HG03378 (cell line): ENCODE results near the gene RASSF5.

ENCODE experiments used
- ATAC-seq: cut with Tn5 transposase; IDR thresholded peaks from one replicate; pipeline ENCODE4 v1.9.1; 2021; ENCODE audit warnings: mild to moderate bottlenecking, moderate library complexity; ENCODE audit not compliant: unreplicated experiment

The RASSF5 gene

DNA sequence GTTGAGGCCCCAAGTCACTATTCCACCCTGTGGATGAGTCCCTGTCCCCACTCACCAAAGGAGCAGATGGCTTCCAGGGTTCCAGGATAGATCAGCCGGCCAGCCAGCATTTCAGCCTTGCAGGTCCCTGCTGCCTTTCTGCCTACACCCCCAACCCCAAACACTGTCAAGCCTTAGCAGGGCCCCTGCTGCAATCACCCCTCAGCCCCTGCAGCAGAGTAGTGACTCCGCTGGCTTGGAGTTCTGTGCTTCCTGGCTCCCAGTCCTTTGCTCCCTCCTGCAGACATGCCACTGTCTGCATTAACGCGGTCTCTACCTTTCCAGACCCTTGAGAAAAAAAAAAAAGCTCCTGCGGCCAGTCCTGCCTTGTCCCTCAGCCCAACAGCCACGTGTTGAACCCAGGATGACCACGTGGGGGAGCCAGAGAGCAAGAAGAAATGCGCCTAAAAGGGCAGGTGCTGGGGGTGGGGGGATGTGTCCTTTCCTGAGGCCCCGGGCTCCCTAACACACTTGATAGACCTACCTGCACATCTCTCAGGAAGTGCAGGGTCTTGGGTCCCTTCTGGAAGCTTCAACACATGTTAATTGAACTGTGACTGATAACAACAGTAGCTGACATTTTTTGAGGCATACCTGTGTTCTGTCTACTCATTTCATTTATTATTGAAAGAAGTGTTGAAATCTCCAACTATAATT, 37.4 kb downstream of the RASSF5 start:
- no peak for ATAC-seq

DNA sequence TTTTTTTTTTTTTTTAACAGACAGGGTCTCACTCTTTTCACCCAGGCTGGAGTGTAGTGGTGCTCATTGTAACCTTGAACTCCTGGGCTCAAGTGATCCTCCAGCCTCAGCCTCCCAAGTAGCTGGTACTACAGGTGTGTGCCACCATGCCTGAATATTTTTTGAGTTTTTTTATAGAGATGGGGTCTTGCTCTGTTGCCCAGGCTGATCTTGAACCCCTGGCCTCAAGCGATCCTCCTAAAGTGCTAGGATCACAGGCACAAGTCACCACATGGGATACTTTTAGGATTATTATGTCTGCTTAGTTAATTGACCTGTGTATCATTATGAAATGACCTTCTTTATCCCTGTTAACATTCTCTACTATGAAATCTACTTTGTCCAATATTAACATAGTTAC, 38.0 kb downstream of the RASSF5 start:
- ATAC-seq = no peak

DNA sequence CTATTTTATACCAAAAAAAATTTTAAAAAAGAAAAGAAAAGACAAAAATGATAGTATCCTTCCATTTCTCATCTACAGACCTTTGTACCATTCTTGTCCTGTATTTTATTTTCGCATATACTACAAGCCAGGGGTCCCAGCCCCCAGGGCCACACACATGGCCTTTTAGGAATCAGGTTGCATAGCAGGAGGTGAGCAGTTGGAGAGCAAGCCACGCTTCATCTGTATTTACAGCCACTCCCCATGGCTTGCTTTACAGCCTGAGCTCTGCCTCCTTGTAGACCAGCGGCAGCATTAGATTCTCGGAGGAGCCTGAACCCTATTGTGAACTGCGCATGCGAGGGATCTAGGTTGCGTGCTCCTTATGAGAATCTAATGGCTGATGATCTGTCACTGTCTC, 39.8 kb downstream of the RASSF5 start:
- ATAC-seq = no peak

DNA sequence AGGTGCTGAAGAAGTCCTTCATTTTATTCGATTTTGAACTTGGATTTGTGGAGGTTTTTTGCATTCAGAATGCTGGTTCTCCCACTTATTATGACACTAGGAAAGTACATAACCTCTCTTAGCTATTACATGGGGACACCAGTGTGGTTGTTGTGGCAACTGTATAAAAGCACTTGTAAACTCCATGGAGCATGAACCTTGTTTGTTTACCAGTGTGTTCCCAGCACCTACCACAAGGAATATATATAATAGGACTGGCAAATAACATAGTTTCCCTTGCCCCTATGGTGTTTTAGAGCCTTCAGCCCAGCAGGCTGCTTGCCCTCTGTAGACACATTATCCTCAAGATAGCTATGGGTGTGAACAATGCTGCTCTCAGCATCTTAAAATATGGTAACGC, 43.1 kb downstream of the RASSF5 start:
- no peak for ATAC-seq

DNA sequence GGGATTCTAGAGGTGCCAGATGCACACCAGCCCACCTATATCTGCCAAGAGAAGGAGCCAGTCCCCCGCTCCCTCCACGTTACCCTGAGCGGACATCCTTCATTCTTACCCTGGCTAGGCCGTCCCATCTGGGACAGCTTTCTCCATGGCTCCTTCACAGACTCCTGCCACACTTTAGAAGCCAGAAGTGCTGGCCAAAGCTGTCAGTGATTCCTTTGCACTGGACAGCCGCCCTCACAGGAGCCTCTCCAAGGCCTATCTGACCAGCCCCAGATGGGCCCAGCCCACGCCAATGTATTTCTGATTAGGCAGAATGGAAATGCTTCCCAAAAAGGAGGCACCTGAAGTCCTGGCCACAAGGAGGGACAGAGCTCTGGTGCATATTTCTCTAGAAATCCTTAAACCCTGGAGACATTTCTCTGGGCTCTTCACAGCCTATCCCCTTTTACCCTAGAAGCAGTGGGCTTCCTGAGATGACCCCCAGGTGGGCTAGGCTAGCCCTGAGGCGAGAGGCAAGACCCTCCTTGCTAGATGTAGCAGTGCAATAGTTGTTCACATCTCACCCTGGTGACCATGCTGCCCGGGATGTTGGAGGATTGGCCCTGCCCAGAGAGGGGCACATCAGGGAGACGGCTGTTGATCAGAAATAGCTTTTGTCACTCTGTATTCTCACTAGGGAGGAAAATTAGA, 44.1 kb downstream of the RASSF5 start:
- no peak for ATAC-seq

DNA sequence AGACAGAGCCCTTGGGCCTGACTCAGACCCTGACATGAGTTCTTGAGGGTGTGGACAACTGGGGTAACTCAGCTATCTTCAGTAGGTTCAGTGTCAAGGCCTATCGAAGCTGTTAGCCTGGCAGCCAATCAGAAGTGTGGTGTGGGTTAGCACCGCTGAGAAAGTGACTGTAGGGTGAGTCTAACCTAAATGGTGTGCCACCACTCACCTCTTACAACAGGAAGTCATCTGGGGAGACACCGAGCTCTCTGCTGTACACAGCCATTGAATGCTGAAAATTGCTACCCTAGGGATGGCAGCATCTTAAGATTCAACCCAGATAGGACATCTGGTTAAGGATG, 44.6 kb downstream of the RASSF5 start:
- ATAC-seq = no peak

DNA sequence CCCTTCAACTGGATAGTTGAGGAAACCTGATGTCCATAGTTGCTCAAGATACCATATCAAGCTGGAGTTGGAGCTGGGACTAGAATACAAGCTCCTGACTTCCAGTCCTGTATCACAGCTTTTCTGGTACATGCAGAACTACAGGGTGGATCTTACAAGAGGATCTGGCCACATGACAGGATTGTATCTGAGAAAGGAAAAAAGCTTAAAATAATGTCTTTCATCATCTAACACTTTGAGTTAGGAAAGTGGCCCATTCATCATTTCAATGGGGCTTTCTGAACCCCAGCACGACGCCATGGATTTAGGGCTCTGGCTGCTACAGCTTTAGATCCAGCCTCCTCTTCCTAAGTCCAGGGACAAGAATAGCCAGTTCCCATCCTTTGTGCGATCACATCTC, 46.9 kb downstream of the RASSF5 start:
- no peak for ATAC-seq

DNA sequence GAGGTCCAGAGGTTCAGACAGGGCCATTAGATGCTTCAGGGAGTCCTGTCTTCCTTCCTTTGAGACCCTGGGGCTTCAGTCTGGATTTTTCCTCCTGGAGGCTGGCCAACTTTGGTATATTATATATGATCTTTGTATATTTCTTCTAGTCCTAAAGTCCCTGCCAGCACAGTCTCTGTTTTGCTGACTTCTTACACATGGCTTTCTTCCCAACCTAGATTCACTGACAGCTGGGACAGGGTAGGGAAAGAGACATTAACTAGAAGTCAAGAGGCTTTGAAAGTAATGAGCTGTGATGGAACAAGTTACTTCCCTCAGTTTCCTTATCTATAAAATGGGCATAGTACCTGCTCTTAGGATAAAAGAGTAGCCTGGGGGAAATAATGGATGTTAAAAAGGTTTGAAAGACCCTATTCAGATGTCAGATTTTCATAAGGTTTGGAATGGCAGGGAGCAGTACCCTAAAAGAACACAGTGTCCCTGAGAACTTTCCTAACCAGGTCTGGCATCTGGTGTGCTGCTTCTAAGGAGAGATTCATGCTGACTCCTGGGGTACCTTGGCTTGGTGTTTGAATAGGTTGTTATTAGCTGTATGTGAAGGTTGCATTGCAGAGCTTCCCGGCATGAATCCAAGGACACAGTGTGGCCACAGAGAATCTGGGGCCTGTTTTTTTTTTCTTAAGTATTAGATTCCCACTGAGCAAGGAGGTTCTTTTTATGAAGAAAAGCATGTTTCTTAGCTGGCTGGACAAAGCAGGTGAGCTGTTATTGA, 47.6 kb downstream of the RASSF5 start:
- ATAC-seq = no peak

DNA sequence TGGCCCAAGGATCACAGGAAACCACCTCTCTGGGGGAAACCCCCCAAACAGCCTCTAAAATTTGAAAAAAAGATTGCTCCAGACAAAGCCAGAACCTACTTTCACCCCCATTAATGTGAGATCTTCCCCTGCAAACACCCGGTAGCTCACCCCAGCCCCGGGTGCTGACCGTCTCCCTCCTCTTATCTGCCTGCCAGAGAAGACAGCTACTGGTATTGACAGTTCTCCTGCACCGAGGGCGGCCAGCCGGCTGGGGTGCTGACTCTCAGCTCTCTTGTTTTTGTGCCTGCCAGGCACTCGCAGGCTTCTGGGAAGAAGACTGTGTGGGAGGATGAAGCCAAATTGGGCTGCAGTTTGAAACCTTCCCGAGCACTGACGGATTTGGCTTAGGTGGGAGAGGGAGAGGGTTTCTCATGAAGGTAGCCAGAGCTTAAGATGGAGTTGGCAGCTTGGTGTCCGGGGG, 48.2 kb downstream of the RASSF5 start:
- no peak for ATAC-seq

DNA sequence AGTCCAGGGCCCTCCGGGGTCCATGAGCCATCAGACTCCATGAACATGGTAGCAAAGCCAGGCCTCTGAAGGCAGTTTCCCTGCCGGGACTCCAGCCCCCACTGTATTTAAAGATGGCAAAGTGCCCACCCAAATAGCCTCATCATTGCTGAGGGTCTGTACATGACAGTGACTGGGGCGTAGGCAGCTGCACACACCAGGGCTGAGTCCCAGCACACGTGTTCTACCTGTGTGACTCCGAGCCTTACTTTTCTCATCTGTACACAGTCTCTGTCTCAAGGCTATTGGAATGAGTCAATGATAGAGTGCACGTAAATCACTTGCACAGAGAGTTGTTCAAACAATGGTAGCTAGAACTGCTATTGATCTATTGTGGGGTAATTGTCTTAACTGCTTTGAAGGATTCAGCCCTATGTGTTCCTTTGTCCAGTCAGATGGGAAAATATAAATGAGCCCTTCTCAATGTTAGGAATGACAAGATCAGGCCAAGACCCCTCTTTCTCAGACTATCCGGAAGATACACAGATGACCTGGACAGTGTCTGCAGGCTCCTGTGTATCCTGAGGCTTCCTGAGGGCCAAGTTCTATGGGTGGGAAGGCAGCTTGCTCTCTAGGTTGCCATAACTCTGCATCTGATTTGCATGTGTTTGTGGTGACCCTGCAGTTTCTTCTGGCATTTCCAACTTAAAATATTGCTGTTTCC, 48.9 kb downstream of the RASSF5 start:
- no peak for ATAC-seq

DNA sequence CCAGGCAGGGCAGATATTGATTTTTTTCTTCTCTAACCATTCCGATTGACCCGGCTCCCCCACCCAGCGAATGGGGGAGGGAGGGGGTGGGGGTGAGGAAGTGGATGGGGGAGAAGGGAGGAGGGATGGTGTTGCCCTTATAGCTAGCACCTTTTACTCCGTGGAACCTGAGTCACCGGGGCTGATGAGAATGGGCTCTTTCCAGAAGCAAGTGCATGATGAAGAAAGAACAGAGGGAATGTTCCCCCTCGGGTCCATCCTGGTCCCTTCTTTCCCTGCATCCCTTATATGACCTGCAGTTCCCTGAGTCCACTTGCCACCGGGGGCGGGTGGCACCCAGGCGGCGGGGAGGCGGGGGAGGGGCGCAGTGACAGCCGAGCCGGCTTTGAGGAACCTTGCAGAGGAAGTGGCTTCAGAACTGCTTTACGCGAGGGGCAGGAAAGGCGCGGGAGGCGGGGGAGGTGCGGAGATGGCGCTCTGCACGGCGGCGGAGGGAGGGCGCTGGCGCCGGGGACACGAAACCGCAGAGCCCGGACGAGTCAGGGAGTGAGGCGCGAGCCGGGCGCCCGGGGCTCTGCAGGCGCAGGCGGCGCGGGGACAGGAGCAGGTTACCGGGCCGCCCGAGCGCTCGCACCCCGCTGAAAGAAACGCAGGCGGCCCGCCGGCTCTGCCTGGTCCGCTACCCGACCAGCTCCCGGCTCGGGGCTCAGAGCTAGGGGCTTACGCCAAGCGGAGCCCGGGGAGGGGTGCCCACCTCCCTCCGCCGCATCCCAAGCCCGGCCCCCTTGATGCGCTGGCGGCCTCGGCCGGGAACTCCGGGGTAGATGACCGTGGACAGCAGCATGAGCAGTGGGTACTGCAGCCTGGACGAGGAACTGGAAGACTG, 49.7 kb downstream of the RASSF5 start:
- no peak for ATAC-seq

DNA sequence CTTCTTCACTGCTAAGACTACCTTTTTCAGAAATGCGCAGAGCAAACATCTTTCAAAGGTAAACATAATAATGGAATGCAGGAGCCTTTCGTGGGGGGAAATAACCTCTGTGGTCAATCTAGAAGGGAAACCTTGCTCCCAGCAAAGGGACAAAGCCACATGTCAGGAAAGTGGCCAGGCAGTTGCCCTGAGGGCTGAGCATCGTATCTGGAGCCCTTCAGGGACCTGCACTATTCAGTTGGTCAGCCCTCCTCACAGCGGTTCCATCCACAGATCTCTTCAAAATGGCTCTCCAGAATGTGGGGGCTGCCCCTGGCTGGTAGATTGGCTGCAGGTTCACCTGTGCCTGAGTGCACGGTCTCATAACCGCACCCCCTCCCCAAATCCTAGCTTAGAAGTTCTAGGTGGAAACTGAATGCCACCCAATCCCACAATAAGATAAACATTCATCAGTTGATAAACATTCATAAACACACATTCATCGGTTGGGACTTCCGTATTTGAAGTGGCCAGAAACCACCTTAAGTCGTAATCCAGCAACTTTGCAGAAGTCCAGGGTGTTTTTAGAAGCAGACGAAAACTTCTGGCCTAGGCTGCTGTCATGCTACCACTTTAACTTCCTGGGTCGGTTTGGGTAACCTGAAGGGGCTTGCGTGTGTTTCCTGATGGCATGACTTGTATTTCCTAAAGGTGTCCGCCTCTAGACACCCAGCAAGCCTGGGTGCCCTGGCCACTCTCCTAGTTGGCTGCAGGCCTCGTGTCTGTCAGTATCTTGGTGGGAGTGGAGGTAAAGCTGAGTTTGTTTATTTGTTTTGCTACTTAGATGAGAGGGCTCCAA, 50.5 kb downstream of the RASSF5 start:
- ATAC-seq = no peak

DNA sequence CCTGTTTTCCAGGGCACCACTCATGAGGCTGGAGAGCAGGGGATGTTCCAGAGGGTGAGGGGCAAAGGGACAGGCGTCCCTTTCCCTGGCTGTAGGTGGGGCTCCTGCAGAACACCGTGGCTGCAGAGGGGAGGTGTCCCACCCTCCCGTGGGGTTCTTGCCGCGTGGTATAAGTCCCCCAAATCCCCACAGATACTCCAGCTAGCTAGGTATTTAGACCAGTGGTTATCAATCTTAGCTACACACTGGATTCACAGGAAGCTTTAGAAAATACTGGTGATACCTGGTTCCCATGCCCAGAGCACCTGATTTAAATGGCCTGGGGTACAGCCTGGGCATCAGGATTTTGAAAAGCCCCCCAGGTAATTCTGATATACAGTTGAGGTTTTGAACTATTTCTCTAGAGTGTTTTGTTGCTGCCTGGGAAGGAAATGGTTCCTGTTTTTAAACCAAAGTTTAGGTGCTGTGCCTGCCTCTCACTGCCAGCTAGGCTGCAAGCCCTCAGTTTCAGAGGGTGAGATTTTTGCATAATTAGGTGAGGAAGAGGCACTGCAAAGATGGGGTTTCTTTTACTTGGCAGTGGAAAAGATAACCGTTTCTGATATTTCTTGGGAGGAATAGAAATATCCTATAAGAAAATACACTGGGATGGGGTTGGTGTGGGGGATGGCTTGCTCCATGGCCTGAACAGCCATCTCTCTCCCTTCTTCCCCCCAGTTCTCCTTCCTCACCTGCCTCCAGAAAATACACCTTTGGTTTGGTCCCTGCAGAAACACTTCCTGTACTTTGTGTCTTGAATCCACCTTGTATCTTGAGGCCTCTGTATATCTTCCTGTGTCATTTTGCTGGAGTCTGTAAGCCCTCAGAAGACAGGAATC, 51.7 kb downstream of the RASSF5 start:
- no peak for ATAC-seq

DNA sequence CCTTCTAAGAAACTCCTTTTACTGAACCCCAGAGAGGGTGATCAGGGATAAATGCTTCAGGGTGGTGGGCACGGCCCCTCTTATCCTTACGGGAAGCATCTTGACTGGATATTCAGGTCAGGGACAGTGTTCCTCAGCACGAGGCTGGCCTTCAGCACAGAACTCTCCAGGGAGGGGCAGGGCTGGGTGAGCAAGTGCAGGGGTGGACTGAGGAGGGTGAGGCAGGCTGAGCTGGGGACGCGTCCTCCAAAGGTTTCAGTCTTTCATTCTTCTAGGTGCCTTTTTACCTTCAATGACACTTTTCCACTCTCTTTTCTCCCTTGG, 52.3 kb downstream of the RASSF5 start:
- ATAC-seq = no peak

DNA sequence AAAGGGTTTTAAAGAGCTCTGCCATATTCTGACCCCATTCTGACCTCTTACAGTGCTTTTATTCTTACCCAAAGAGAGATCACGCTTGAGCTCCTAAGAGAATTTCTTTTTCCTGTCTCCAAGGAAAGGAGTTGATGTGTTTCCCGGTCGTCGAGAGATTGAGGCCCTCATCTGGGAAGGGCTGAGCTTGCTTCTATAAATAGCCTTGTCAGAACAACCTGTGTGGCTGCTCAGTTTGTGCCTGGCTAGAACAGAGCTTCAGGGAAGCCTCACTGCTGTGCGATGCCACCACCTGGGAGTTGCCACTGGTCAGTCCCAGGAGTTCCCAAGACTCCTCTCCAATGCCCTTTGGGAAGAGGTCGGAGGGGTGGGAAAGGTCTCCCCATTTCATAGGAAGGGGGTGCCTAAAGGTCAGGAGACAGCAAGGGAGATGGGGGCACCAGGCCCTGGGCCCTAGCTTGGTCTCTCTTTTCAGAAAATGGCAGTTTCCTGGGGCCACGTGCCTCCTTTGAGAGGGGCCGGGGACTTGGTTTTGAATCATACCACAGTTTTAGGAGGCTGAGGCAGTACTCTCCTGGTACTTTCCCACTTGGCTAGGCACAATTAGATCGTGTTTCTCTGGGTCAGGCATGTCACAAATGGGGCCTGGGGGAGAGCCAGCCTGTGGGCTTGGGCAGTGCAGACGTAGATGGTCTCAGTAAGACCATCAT, 52.8 kb downstream of the RASSF5 start:
- no peak for ATAC-seq

DNA sequence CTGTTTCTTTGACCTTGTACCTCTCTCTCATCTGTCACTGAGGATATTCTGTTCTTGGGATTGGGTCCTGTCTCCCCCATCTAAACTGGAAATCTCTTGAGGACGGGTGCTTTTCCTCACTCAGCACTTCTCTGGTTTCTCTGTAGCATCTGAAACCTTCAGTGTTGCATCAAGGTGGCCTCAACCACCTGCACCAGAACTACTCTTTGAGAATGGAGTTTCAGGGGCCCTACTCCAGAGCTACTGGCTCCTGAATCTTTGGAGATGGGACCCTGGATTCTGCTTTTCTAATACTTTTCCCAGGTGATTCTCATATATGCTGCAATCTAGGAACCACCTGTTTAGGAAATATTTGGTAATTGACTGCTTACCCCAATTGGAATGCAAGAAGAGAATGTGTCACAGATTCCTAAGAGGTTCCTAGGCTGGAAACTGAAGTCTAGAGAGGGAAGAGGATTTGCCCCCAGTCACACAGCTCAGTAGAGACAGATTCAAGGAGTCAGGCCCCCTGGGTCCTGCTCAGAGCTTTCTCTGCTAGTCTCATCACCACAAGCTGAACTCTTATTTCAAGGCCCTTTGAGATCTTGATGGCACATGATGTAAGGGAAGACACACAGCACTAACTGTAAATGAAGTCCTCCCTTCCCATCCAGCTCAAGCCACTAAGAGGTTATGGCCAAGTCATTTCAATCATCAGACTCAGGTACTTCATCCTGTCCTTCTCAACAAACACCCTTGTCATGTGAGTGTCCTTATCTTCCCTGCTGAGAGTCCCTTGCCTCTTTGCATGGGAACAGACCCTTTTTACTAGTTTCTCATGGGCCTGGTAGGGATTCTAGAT, 56.3 kb downstream of the RASSF5 start:
- peak; percentile 20 for ATAC-seq

DNA sequence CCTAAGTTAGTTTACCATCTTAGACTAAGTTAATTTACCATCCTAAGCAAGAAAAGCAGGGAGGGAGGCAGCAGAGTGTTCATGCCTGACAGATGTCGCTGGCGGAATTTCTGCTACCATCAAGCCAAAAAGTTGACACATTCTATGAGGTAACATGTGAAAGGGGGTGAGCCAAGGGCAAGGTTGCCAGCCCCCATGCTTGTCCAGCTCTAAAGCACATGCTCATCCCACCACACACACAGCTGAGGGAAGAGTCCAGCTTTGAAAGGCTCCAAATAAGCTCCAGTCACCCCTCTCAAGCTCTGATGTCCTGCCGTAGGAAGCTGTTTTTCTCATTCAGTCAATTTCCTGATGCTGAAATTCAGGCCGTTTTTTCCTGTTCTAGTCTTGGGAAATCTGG, 58.7 kb downstream of the RASSF5 start:
- no peak for ATAC-seq
